Measurements from ENCODE around the gene KCNJ3.

The KCNJ3 gene

GRCh38 chr2:154698296-154698720 is at the start of gene KCNJ3:
Gene KCNJ3 (plus strand): TSS chr2:154698695. CDS start chr2:154698776, 81 bp downstream.
- H3K4me3 ChIP-seq (ENCODE audit: low read depth in 1 of 2, low read length in 1 of 2): no peak within 1 kb of the TSS
- no peaks in the 10 kb centered on the region for H3K9me3 ChIP-seq
- no peaks in the 10 kb centered on the region for H3K4me1 ChIP-seq (ENCODE audit: control insufficient read depth in 1 of 2, insufficient read depth in 1 of 2, low read depth in 1 of 2, low read length in 1 of 2)
- TF ChIP-seq CTCF (IDR thresholded peaks at IDR 0.05): no peak
- no peaks in the 10 kb centered on the region for H3K36me3 ChIP-seq
- no peak within 1 kb of the TSS for H3K27ac ChIP-seq
- H3K27me3 ChIP-seq: peaks cover 55% of the 10 kb centered on the region

GRCh38 chr2:154655499-154655898 is 43.0 kb upstream of the KCNJ3 start:
- Histone ChIP-seq H3K9me3 (no peaks in the 10 kb centered on the region), H3K27me3 (no peaks in the 10 kb centered on the region), H3K4me3 (ENCODE audit: low read depth in 1 of 2, low read length in 1 of 2) (no peak overlapping the region), H3K4me1 (ENCODE audit: control insufficient read depth in 1 of 2, insufficient read depth in 1 of 2, low read depth in 1 of 2, low read length in 1 of 2) (no peaks in the 10 kb centered on the region), H3K36me3 (no peaks in the 10 kb centered on the region), H3K27ac (no peak overlapping the region)
- TF ChIP-seq CTCF (IDR thresholded peaks at IDR 0.05): no peak

- no peaks in the 10 kb centered on the region for H3K4me1 ChIP-seq (ENCODE audit: control insufficient read depth in 1 of 2, insufficient read depth in 1 of 2, low read depth in 1 of 2, low read length in 1 of 2)
- H3K27ac ChIP-seq: no peak overlapping the region
- H3K27me3 ChIP-seq: no peaks in the 10 kb centered on the region
- no peaks in the 10 kb centered on the region for H3K36me3 ChIP-seq
- TF ChIP-seq CTCF (IDR thresholded peaks at IDR 0.05): no peak
- no peak overlapping the region for H3K4me3 ChIP-seq (ENCODE audit: low read depth in 1 of 2, low read length in 1 of 2)
- H3K9me3 ChIP-seq: no peaks in the 10 kb centered on the region
Measured at GRCh38 chr2:154658854-154659253, 39.6 kb upstream of the KCNJ3 start.

- Histone ChIP-seq H3K4me3 (ENCODE audit: low read depth in 1 of 2, low read length in 1 of 2) (no peak overlapping the region), H3K9me3 (no peaks in the 10 kb centered on the region), H3K27me3 (no peaks in the 10 kb centered on the region), H3K4me1 (ENCODE audit: control insufficient read depth in 1 of 2, insufficient read depth in 1 of 2, low read depth in 1 of 2, low read length in 1 of 2) (no peaks in the 10 kb centered on the region), H3K27ac (no peak overlapping the region), H3K36me3 (no peaks in the 10 kb centered on the region)
- TF ChIP-seq CTCF (IDR thresholded peaks at IDR 0.05): no peak
Measured at GRCh38 chr2:154664248-154664647, 34.2 kb upstream of the KCNJ3 start.

GRCh38 chr2:154670083-154670482 is 28.4 kb upstream of the KCNJ3 start:
- H3K27me3 ChIP-seq: no peaks in the 10 kb centered on the region
- H3K36me3 ChIP-seq: no peaks in the 10 kb centered on the region
- no peak overlapping the region for H3K27ac ChIP-seq
- no peaks in the 10 kb centered on the region for H3K9me3 ChIP-seq
- H3K4me1 ChIP-seq (ENCODE audit: control insufficient read depth in 1 of 2, insufficient read depth in 1 of 2, low read depth in 1 of 2, low read length in 1 of 2): no peaks in the 10 kb centered on the region
- no peak overlapping the region for H3K4me3 ChIP-seq (ENCODE audit: low read depth in 1 of 2, low read length in 1 of 2)
- no peak for TF ChIP-seq CTCF (IDR thresholded peaks at IDR 0.05)

GRCh38 chr2:154673694-154674093 is 24.8 kb upstream of the KCNJ3 start:
- Histone ChIP-seq H3K27me3 (no peaks in the 10 kb centered on the region), H3K27ac (no peak overlapping the region), H3K4me3 (ENCODE audit: low read depth in 1 of 2, low read length in 1 of 2) (no peak overlapping the region), H3K4me1 (ENCODE audit: control insufficient read depth in 1 of 2, insufficient read depth in 1 of 2, low read depth in 1 of 2, low read length in 1 of 2) (no peaks in the 10 kb centered on the region), H3K36me3 (no peaks in the 10 kb centered on the region), H3K9me3 (no peaks in the 10 kb centered on the region)
- no peak for TF ChIP-seq CTCF (IDR thresholded peaks at IDR 0.05)

Measured in neutrophil (primary cell).